OCI-M2 (cell line): ENCODE results near the gene PLXNA1.

ENCODE experiments used
- DNase-seq: peaks from one replicate; lab custom pipeline; 2025; ENCODE audit not compliant: unreplicated experiment; lab: John Stamatoyannopoulos, UW

PLXNA1 gene

GRCh38 chr3:127001486-127002194, 18.7 kb downstream of the PLXNA1 start:
- DNase-seq: no peak

DNA sequence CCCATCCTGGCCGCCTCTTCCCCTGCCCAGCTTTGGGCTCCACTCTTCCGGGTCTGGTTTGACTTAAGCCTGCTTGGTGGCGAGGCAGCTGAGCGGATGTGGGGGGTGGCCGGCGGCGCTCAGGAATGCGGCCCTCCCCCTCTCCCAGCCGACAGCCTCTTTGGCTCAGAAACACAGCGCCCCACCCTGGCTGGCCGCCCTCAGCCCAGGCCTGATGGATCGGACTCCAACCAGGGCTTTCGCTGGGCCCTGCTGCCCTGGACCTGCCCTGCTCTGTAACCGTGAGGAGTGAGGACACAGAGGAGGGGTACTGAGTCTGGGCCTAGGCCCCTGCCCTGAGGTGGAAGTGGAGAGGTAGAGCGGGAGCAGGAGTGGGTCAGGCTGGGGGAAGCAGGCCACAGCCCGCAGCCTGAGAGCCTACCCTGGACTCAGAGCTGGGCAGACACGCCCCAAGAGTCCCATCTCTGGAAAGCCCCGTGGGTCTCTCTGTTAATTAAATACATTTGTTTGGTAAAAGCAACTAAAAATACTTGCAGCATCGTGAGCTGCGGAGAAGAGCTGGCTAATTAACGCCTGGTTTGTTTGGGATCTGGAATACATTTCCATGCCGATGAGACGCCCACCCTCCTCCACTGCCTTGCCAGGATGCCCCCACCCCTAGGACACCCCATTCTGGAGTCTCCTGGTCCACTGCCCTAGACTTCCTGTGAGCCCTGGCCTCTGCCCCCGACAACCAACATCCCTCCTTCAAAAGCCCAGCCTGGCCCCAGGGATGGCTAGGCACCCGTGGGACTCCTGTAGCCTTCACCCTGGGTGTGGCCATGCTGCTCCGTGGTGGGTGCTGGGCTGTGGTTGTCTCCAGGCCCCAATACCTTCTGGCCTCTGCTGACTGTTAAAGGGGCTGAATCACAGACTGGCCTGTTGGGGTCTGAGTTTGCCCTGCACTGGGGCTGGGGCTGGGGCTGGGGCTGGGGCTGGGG, 19.6 kb downstream of the PLXNA1 start:
- DNase-seq: no peak

- no peak for DNase-seq
Observed at GRCh38 chr3:127003175-127003555, 20.2 kb downstream of the PLXNA1 start.

DNA sequence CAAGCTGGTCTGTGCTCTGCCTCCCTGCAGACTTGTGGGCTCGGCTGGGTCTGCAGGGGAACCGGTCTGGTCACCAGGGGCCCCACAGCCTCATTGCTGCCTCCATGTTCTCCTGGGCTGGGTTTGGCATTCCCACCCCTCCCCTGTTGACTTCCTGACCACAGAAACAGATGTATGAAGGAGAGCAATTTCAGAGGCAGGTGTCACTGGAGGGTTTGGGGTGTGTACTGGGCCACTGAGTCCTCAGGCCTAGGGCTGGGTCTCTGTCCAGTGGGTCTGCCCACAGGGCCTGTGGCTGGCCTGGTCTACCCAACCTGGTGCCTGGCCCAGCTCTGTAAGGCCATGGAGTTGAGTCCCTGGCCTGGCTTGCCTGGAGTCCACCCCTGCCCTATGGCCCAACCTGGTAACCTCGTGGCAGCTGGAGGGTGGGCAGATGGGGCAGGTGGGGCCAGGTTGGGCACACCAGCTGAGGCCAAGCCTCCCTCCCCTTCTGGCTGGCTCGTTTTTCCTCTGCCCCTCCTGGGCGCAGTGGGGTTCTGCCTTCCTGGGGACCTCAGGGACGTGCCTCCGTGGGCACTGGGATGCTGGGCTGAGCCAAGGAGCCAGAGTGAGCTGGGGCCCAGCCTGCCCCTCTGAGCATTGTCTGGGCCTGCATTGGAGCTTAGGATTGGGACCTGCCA, 20.8 kb downstream of the PLXNA1 start:
- DNase-seq: no peak

- DNase-seq: no peak
Observed at GRCh38 chr3:127004641-127005397, 21.9 kb downstream of the PLXNA1 start.

- DNase-seq: no peak
Observed at GRCh38 chr3:127005864-127006500, 23.1 kb downstream of the PLXNA1 start.

DNA sequence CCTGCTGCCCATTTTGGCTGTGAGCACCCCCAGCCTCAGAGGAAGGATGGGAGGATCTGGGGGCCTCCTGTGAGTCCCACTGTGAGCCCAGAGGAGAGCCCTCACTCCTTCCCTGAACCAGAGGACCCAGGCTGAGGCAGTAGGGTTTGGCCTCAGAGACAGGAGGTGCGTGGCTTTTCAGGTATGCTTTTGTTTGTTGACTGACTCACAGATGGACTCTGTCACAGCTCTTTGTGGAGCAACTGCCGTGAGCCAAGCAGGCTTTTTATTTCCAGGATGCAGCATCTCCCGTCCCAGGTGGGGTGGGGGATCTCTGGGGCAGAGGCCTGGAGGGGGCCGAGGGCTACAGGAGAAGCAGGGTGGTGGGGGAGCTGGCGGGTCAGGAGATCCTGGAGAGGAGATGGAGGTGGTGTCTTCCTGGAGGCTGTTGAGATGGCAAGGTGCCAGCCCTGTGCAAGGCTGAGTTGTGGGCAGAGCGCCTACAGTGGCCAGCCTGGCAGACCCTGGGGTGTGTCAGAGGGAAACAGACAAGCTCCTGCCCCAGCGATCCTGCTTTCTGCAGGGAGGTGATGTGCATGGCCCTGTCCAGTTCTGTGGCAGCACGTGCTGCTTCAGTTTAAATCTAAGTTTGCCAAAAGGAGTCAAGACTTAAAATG, 24.0 kb downstream of the PLXNA1 start:
- DNase-seq: no peak

- DNase-seq: no peak
Observed at GRCh38 chr3:127008236-127008635, 25.3 kb downstream of the PLXNA1 start.

DNA sequence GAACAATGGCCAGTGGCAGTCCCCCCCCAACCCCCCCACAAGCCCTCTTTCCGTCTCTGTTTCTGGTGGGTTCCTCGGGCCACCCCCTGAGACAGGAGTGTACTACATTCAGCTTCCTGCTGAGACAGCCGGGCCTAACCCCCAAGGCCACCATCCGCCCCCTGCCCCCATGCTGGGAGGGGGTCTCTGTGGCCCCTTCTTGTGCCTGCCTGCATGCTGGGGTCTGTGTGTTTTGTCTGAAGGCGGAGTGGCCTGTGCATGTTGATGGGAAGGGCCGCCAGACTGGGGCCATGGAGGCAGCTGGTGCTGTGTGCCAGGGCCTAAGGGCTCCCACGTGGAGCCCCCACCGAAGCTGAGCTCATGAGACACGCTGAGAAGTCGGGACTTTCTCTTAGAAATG, 26.6 kb downstream of the PLXNA1 start:
- no peak for DNase-seq

DNA sequence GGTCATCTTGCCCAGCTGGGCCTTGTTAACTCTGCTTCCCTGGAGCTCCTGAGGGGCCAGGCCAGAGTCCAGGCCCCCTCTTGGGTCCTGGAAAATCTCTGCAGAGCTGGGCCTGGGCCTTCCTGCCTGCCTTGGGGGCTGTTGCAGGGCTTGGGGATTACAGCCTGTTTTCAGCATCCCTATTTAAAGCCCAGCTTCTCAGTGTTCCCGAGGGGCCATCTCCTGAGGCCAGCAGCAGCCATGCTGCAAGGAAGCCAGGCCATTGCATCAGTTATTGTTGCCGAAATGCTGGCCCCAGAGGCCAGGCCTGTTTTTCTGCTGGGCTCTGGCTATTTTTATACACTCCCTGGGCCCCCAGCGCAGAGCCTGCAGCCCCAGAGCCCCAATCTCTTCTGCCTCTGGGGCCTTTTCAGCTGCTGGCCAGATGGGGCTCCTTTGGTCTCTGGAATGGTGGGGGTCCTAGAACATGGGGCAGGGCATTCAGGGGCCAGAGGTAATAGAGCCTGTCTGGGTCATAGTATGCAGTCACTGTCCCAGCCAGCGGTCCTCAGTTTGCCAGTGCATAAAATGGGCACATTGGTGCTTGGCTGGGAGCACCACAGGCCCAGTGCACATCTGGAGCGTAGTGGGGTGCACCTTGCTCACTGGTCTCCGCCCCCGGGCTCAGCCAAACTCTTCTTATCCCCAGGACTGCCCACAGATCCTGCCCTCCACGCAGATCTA, 28.5 kb downstream of the PLXNA1 start:
- DNase-seq: no peak

DNA sequence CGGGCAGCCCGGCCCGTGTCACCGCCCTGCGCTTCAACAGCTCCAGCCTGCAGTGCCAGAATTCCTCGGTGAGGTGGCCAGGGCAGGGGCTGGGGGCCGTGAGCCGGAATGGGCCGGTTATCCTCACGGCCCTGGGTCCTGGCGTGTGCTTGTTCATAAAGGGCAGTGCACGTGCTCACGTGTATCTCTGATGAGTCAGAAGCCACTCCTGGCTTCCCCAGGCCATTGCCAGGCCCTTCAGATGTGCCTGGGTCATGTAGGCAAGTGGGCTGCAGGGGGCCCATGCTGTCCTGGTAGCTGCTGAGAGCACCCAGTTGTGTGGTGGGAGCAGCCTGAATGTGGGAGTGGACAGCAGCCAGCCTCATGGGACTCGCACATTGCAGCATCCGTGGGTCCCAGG, 29.2 kb downstream of the PLXNA1 start:
- DNase-seq: no peak

- DNase-seq: no peak
Observed at GRCh38 chr3:127013181-127013580, 30.3 kb downstream of the PLXNA1 start.

- DNase-seq: no peak
Observed at GRCh38 chr3:127013758-127014535, 31.0 kb downstream of the PLXNA1 start.

GRCh38 chr3:127014536-127015281, 31.8 kb downstream of the PLXNA1 start:
- no peak for DNase-seq

- DNase-seq: no peak
Observed at GRCh38 chr3:127015282-127016042, 32.5 kb downstream of the PLXNA1 start.

GRCh38 chr3:127016043-127016343, 33.1 kb downstream of the PLXNA1 start:
- no peak for DNase-seq

- DNase-seq: no peak
Observed at GRCh38 chr3:127016461-127016860, 33.5 kb downstream of the PLXNA1 start.
